GM21515 (cell line): Measurements from ENCODE around the gene SULF2.
"Not testable (repeated sequence)": the region's sequence is repeated elsewhere in the genome, so short reads cannot be mapped to it uniquely, and the experiment has no call there.

Experiments
- ATAC-seq: cut with Tn5 transposase; IDR thresholded peaks from one replicate; pipeline ENCODE4 v1.9.1; 2021; ENCODE audit not compliant: unreplicated experiment

Gene SULF2

GRCh38 chr20:47785311-47785853 is at the start of gene SULF2:
Gene SULF2, minus strand, starts transcription at chr20:47785481. Its CDS starts 28,118 bp downstream, at chr20:47757363.
- ATAC-seq: no peak

- ATAC-seq: not testable (repeated sequence)
Measured at GRCh38 chr20:47831675-47832074, 46.4 kb upstream of the SULF2 start.

GRCh38 chr20:47826716-47827115 is 41.4 kb upstream of the SULF2 start:
- ATAC-seq: not testable (repeated sequence)

- not testable (repeated sequence) for ATAC-seq
Measured at GRCh38 chr20:47826006-47826405, 40.7 kb upstream of the SULF2 start.

GRCh38 chr20:47825011-47825762 is 39.9 kb upstream of the SULF2 start:
- no peak for ATAC-seq

GRCh38 chr20:47823941-47824340 is 38.7 kb upstream of the SULF2 start:
- ATAC-seq: not testable (repeated sequence)

- ATAC-seq: no peak
Measured at GRCh38 chr20:47821481-47822100, 36.3 kb upstream of the SULF2 start.

- ATAC-seq: no peak
Measured at GRCh38 chr20:47818996-47819609, 33.8 kb upstream of the SULF2 start.

- ATAC-seq: no peak
Measured at GRCh38 chr20:47818466-47818865, 33.2 kb upstream of the SULF2 start.

- no peak for ATAC-seq
Measured at GRCh38 chr20:47818016-47818415, 32.7 kb upstream of the SULF2 start.

- ATAC-seq: no peak
Measured at GRCh38 chr20:47817573-47817972, 32.3 kb upstream of the SULF2 start.

- ATAC-seq: no peak
Measured at GRCh38 chr20:47816487-47817451, 31.5 kb upstream of the SULF2 start.

- ATAC-seq: no peak
Measured at GRCh38 chr20:47815866-47816265, 30.6 kb upstream of the SULF2 start.

- no peak for ATAC-seq
Measured at GRCh38 chr20:47815416-47815806, 30.1 kb upstream of the SULF2 start.

GRCh38 chr20:47814632-47815415 is 29.5 kb upstream of the SULF2 start:
- no peak for ATAC-seq

GRCh38 chr20:47810721-47811347 is 25.6 kb upstream of the SULF2 start:
- no peak for ATAC-seq

GRCh38 chr20:47810116-47810677 is 24.9 kb upstream of the SULF2 start:
- no peak for ATAC-seq

GRCh38 chr20:47809161-47809960 is 24.1 kb upstream of the SULF2 start:
- no peak for ATAC-seq
